RWPE1 (cell line): ENCODE measurements around the gene RERE.
"Not testable (repeated sequence)": the region's sequence is repeated elsewhere in the genome, so short reads cannot be mapped to it uniquely, and the experiment has no call there.

Experiments used
- CTCF ChIA-PET: fragments of 350-600 bp; sonication (Branson Sonifier 250); formaldehyde crosslinking; extraction: SDS; loops from one replicate; lab custom pipeline; 2021; lab: Yijun Ruan, JAX
- POLR2A ChIA-PET: fragments of 400-600 bp; formaldehyde crosslinking; extraction: SDS; loops from one replicate; lab custom pipeline; 2020; ENCODE audit warnings: antibody characterized with exemption; ENCODE audit not compliant: low non-redundant PET; lab: Yijun Ruan, JAX
- DNase-seq: peaks from one replicate; pipeline ENCODE4 v3.0.0; 2012; ENCODE audit warnings: low spot score
- H3K27ac ChIP-seq: fragments of 450-650 bp; 2 replicates; pipeline ENCODE4 v1.5.1; 2017
- TF ChIP-seq, protein P1 (sequence below): fragments of 450-650 bp; conservative IDR thresholded peaks from 2 replicates; pipeline ENCODE4 v1.5.1; 2017; ENCODE audit warnings: low read depth, mild to moderate bottlenecking

The RERE gene

DNA sequence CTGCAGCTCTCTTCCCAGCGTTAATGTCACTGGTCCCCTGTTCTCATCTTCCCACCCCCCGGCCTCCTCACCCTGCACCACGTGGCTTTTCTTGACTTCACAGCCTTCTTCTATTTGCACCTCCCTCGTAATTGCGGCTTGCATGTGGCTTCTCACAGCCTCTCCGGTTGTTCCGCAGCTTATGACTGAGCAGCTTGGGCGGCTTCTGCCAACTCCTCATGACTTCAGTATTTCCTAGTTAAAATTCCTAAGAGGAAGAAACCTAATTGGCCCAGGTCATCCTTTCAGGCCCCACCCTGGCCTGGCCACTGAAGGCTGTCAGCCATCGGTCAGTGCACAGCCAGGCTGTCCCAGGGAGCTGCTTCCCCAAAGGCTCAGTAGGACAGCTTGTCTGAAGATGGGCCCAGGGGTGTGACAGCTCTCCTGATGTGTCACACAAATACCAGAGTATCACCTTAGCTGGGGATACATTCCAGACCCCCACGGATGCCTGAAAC lies 8.6 kb upstream of the RERE start:
- no peak overlapping the region for H3K27ac ChIP-seq
- TF ChIP-seq, protein P1, sequence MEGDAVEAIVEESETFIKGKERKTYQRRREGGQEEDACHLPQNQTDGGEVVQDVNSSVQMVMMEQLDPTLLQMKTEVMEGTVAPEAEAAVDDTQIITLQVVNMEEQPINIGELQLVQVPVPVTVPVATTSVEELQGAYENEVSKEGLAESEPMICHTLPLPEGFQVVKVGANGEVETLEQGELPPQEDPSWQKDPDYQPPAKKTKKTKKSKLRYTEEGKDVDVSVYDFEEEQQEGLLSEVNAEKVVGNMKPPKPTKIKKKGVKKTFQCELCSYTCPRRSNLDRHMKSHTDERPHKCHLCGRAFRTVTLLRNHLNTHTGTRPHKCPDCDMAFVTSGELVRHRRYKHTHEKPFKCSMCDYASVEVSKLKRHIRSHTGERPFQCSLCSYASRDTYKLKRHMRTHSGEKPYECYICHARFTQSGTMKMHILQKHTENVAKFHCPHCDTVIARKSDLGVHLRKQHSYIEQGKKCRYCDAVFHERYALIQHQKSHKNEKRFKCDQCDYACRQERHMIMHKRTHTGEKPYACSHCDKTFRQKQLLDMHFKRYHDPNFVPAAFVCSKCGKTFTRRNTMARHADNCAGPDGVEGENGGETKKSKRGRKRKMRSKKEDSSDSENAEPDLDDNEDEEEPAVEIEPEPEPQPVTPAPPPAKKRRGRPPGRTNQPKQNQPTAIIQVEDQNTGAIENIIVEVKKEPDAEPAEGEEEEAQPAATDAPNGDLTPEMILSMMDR = no peak
- CTCF ChIA-PET = interaction anchor here (0.7 to 1.3 kb wide), 2 partner anchors 14 to 23 kb away, joined by 3 to 4 read pairs; no protein-coding TSS in a partner anchor
- POLR2A ChIA-PET = no interaction called here
- DNase-seq = no peak

DNA sequence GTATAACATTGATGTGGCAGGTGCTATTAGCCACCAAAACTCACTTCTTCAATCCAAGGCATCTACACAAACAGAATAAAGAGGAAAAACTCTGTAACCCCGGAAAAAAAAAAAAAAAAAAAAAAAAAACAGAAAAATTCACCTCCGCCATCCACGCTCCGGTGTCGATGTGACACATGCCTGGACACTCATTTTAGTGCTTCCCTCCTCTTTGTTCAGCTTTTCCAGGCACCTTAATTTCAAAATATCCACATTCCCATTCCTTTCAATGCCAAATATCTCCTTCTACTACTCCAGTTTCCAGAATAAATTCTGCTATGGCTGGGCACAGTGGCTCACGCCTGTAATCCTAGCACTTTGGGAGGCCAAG lies 5.8 kb upstream of the RERE start:
- CTCF ChIA-PET = interaction anchor here (0.5 to 1.5 kb wide), 3 partner anchors 23 to 106 kb away, joined by 3 to 7 read pairs (median 4); no protein-coding TSS in a partner anchor
- POLR2A ChIA-PET = no interaction called here

DNA sequence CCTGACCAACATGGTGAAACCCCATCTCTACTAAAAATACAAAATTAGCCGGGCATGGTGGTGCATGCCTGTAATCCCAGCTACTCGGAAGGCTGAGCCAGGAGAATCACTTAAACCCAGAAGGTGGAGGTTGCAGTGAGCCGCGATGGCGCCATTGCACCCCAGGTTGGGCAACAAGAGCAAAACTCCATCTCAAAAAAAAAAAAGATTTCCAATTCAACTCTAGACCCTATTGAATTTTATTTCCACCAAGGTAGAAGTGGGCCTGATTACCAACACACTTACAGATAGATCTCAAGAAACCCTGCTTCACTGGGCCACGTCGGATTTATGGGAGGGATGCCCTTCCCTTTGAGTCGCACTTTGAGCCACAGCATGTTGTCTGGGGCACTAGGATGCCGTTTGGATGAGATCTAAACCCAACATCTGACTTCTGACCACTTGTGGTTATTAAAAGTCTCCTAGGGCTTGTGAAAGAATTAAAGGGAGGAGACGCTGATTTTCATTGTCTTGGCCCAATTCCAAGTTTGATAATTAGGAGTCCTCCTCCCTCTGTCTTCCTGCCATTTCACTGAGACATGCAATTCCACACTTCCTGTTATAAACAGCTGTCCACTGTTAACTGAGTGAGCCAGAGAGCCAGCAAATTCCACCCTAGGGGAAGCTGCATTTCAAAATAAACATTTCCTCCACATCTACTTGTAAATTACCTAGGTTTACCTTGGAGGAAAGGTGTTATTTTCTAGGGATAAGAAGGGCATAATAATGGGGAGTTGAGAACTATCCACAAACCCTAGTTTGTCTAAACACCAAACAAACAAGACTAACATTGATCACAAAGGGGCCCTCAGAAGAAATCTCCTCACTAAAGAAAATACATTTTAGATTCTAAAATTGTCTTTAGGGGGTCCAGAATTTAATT lies 5.2 kb upstream of the RERE start:
- H3K27ac ChIP-seq = peak overlapping the region; percentile 79
- TF ChIP-seq, protein P1 = no peak
- POLR2A ChIA-PET = no interaction called here
- CTCF ChIA-PET = interaction anchor here (0.5 to 1.5 kb wide), 3 partner anchors 26 to 106 kb away, joined by 4 to 7 read pairs (median 4); no protein-coding TSS in a partner anchor
- peak; percentile 53 for DNase-seq

More for the DNA sequence above, 5.8 kb upstream of the RERE start:
- DNase-seq = no peak
- H3K27ac ChIP-seq = peak overlapping the region; percentile 66
- TF ChIP-seq, protein P1 = no peak

DNA sequence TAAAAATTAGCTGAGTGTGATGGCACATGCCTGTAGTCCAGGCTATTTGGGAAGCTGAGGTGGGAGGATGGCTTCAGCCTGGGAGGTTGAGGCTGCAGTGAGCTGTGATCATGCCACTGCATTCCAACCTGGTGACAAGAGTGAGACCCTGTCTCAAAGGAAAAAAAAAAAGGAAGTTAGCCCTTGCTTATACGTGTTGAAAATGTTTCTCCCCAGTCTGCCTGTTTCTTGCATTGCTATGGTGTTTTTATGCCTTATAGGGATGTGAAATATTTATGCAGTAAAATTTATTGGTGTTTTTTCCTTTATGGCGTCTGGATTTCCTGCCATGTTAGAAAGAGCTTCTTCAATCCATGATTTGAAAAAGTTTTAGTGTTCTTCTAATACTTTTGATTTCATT lies 3.6 kb upstream of the RERE start:
- no peak for DNase-seq
- ChIA-PET POLR2A (no interaction called here), CTCF (interaction anchor here (0.9 to 1.4 kb wide), 2 partner anchors 17 to 28 kb away, joined by 4 to 5 read pairs; no protein-coding TSS in a partner anchor)
- TF ChIP-seq, protein P1 = no peak
- H3K27ac ChIP-seq = no peak overlapping the region

DNA sequence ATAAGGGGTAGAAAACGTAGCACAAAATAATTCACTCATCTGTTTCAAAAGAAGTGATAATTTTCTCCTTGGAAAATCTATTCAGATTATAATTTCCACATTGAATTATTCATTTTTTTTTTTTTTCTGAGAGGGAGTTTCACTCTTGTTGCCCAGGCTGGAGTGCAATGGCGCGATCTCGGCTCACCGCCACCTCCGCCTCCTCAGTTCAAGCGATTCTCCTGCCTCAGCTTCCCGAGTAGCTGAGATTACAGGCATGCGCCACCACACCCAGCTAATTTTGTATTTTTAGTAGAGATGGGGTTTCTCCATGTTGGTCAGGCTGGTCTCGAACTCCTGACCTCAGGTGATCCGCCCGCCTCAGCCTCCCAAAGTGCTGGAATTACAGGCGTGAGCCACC lies 1.3 kb upstream of the RERE start:
- POLR2A ChIA-PET = not testable (repeated sequence)
- CTCF ChIA-PET = interaction anchor here (0.7 kb wide), 1 partner anchor 33 kb away, joined by 3 read pairs; no protein-coding TSS in a partner anchor

DNA sequence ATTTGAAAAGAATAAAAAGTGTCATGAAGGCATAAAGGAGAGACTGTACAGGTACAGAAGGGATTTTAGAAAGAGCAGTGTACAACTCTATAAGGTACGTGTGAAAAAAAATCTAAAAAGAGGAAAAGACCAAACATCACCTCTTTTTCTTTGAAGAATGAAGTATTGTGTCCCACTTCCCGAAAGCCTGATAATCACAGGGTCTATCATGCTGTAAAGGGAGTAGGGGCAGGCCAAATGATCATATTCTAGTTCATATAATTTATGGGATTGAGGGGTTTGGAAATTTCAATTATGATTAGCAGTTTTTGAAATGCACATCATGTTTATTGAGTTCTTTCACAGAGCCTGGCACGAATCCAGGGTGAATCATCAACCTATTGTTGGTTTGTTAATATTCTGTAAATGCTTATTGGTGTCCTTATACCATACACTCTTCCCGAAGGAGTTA lies 910 bp upstream of the RERE start:
- ChIA-PET POLR2A (no interaction called here), CTCF (no interaction called here)
- TF ChIP-seq, protein P1 = no peak
- peak; percentile 69 for DNase-seq
- H3K27ac ChIP-seq = peak overlapping the region; percentile 99

More for the DNA sequence above, 1.3 kb upstream of the RERE start:
- not testable (repeated sequence) for DNase-seq
- peak overlapping the region; percentile 99 for H3K27ac ChIP-seq
